Measurements from ENCODE around the gene FSIP2.
"Not testable (repeated sequence)": the region's sequence is repeated elsewhere in the genome, so short reads cannot be mapped to it uniquely, and the experiment has no call there.

Gene FSIP2

GRCh38 chr2:185811580-185811979, 73.0 kb downstream of the FSIP2 start:
- no peak for DNase-seq

GRCh38 chr2:185813707-185814106, 75.1 kb downstream of the FSIP2 start:
- no peak for DNase-seq

- DNase-seq: no peak
Observed at GRCh38 chr2:185817991-185818390, 79.4 kb downstream of the FSIP2 start.

GRCh38 chr2:185821467-185821866, 82.9 kb downstream of the FSIP2 start:
- DNase-seq: no peak

GRCh38 chr2:185823773-185824172, 85.2 kb downstream of the FSIP2 start:
- no peak for DNase-seq

GRCh38 chr2:185825557-185825956, 87.0 kb downstream of the FSIP2 start:
- no peak for DNase-seq

- no peak for DNase-seq
Observed at GRCh38 chr2:185828326-185828725, 89.7 kb downstream of the FSIP2 start.

- DNase-seq: no peak
Observed at GRCh38 chr2:185833864-185834263, 95.3 kb downstream of the FSIP2 start.

- no peak for DNase-seq
Observed at GRCh38 chr2:185835974-185836373, 97.4 kb downstream of the FSIP2 start.

GRCh38 chr2:185854885-185855284, 116.3 kb downstream of the FSIP2 start:
- no peak for DNase-seq

- no peak for DNase-seq
Observed at GRCh38 chr2:185857691-185858090, 119.1 kb downstream of the FSIP2 start.

- no peak for DNase-seq
Observed at GRCh38 chr2:185859506-185859905, 120.9 kb downstream of the FSIP2 start.

- DNase-seq: no peak
Observed at GRCh38 chr2:185860321-185860720, 121.7 kb downstream of the FSIP2 start.

- no peak for DNase-seq
Observed at GRCh38 chr2:185862657-185863398, 124.2 kb downstream of the FSIP2 start.

- not testable (repeated sequence) for DNase-seq
Observed at GRCh38 chr2:185864468-185865260, 126.1 kb downstream of the FSIP2 start.

- no peak for DNase-seq
Observed at GRCh38 chr2:185875136-185875931, 136.7 kb downstream of the FSIP2 start.

GRCh38 chr2:185876234-185876633, 137.6 kb downstream of the FSIP2 start:
- DNase-seq: no peak

GRCh38 chr2:185880396-185880795, 141.8 kb downstream of the FSIP2 start:
- DNase-seq: no peak

All from activated CD4-positive, alpha-beta T cell treated with anti-CD3 and anti-CD28 coated beads, Interleukin-10, Interleukin-2, amounts not matched to agents 100 ng/mL and 50 ng/mL, durations not matched to agents 16 hours and 8 hours (primary cell).